Fibroblast of lung (primary cell): ENCODE measurements around the gene KMT5C.

Source experiments
- CTCF ChIP-seq, 2 donors: IDR thresholded peaks in 1 of 2; conservative IDR thresholded peaks in 1 of 2; 1 replicate in 1 of 2; 2 replicates in 1 of 2; pipeline ENCODE4 v1.5.1; 2011 to 2012; ENCODE audit warnings: low read length in 2 of 2, control low read depth in 1 of 2, inconsistent platforms in 1 of 2, low read depth in 1 of 2, mild to moderate bottlenecking in 1 of 2
- EZH2 ChIP-seq: IDR thresholded peaks from 2 replicates; pipeline ENCODE4 v1.5.1; 2012; ENCODE audit warnings: low read length, control low read depth, mild to moderate bottlenecking; ENCODE audit errors: missing control alignments

DNA sequence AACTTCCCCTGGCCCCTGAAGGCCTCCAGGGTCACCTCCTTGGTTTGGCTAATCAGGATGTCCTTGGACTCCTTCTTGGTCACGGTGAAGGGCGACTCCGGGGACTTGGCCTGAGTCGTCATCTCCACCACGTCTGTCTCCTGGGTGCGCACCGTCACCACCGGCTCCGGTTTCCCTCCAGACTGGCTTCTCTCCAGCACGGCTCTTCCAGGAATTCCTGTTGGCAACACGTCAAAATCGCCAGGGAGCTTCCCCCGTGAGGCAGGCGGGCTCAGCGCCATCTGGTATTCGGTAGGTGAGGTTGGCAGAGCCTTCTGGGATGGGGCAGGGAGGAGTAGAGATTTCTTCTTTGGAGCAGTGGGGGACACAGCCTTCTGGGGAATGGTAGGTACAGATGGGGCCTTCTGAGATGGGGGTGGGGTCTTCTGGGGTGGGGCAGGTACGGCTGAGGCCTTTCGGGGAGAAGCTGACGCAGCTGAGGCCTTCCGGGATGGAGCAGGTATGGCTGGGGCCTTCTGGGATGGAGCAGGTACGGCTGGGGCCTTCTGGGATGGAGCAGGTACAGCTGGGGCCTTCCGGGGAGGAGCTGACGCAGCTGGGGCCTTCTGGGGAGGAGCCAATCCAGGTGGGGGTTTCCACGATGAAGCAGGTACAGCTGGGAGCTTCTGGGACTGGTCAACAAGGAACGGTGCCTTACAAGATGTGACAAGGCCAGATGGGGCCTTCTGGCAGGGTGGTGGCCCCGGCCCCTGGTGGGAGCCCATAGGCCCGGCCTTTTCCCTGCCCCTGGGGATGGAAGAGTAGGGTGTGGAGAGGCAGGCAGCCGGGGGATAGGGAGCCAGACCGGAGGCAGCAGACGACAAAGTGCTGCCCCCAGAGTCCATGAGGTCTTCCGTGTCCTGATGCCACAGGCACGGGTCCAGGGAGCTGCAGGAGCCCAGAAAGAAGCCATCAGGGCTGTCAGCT lies 19.6 kb downstream of the KMT5C start:
- TF ChIP-seq CTCF (conservative IDR thresholded peaks at IDR 0.05 in 1 of 2, IDR thresholded peaks at IDR 0.05 in 1 of 2; ENCODE audit: low read depth in 1 of 2, low read length in 2 of 2) (no peak), EZH2 (no peak)
